WTC11 (cell line): ENCODE results near the gene DYRK3. TPM values are rescaled to one million over a fixed set of nuclear protein-coding genes. Genes with fewer than 3 reads are reported as not detected.

Source experiments
- ATAC-seq: fragments of 200-7000 bp; cut with Tn5 transposase; 2 replicates; pipeline ENCODE4 v1.10.0; 2021; ENCODE audit warnings: mild to moderate bottlenecking, moderate library complexity
- CTCF ChIA-PET: fragments of 300-600 bp; sonication (Branson Sonifier 250); formaldehyde crosslinking; loops from one replicate; lab custom pipeline; 2021; ENCODE audit warnings: antibody characterized with exemption; lab: Charles Lee
- POLR2A ChIA-PET: fragments of 350-600 bp; sonication (Branson Sonifier 250); formaldehyde crosslinking; loops from one replicate; lab custom pipeline; 2021; ENCODE audit warnings: antibody characterized with exemption; lab: Charles Lee
- DNase-seq: peaks from one replicate; pipeline ENCODE4 v3.0.0; 2021; ENCODE audit warnings: low spot score
- H3K27ac Mint-ChIP-seq: 2 replicates; pipeline ENCODE4 v1.8.0; 2021; ENCODE audit warnings: mixed read lengths
- H3K27me3 Mint-ChIP-seq: 2 replicates; pipeline ENCODE4 v1.8.0; 2021; ENCODE audit warnings: low read depth, mild to moderate bottlenecking, moderate library complexity, mixed read lengths
- H3K36me3 Mint-ChIP-seq: 2 replicates; pipeline ENCODE4 v1.8.0; 2021; ENCODE audit warnings: mixed read lengths
- H3K4me1 Mint-ChIP-seq: 2 replicates; pipeline ENCODE4 v1.8.0; 2022; ENCODE audit warnings: mixed read lengths
- H3K4me3 Mint-ChIP-seq: 2 replicates; pipeline ENCODE4 v1.8.0; 2021; ENCODE audit warnings: mild to moderate bottlenecking, moderate library complexity, mixed read lengths
- H3K9me3 Mint-ChIP-seq: 2 replicates; pipeline ENCODE4 v1.8.0; 2021; ENCODE audit warnings: mixed read lengths
- AFF4 ChIP-seq: sonication (generic); formaldehyde crosslinking; IDR thresholded peaks from 2 replicates; pipeline ENCODE4 v1.8.1; 2023; ENCODE audit warnings: mild to moderate bottlenecking, missing genetic modification reagents, borderline replicate concordance
- ATF2 ChIP-seq: sonication (generic); formaldehyde crosslinking; IDR thresholded peaks from 2 replicates; pipeline ENCODE4 v1.8.1; 2022; ENCODE audit warnings: low read depth, missing genetic modification reagents, borderline replicate concordance
- ATF3 ChIP-seq: sonication (generic); formaldehyde crosslinking; conservative IDR thresholded peaks from 2 replicates; pipeline ENCODE4 v1.8.1; 2022; ENCODE audit warnings: mild to moderate bottlenecking, missing genetic modification reagents
- ATF6 ChIP-seq: sonication (generic); formaldehyde crosslinking; IDR thresholded peaks from 2 replicates; pipeline ENCODE4 v1.8.1; 2023; ENCODE audit warnings: mild to moderate bottlenecking, missing genetic modification reagents
- CBFB ChIP-seq: sonication (generic); formaldehyde crosslinking; IDR thresholded peaks from 2 replicates; pipeline ENCODE4 v1.8.1; 2022; ENCODE audit warnings: mild to moderate bottlenecking, low read depth, missing genetic modification reagents
- ESRRA ChIP-seq: sonication (generic); formaldehyde crosslinking; IDR thresholded peaks from 2 replicates; pipeline ENCODE4 v1.8.1; 2022; ENCODE audit warnings: mild to moderate bottlenecking, missing genetic modification reagents, borderline replicate concordance
- FOXJ3 ChIP-seq: sonication (generic); formaldehyde crosslinking; IDR thresholded peaks from 2 replicates; pipeline ENCODE4 v1.9.0; 2021; ENCODE audit warnings: missing genetic modification reagents, mild to moderate bottlenecking, borderline replicate concordance
- FOXP1 ChIP-seq: sonication (generic); formaldehyde crosslinking; IDR thresholded peaks from 2 replicates; pipeline ENCODE4 v1.8.0; 2022; ENCODE audit warnings: missing genetic modification reagents, mild to moderate bottlenecking, moderate library complexity, borderline replicate concordance
- FOXP4 ChIP-seq: sonication (generic); formaldehyde crosslinking; IDR thresholded peaks from 2 replicates; pipeline ENCODE4 v1.8.0; 2022; ENCODE audit warnings: mild to moderate bottlenecking, missing genetic modification reagents
- HMGA2 ChIP-seq: fragments of 250-450 bp; sonication (Bioruptor Pico); IDR thresholded peaks from 2 replicates; pipeline ENCODE4 v1.4.0; 2021; ENCODE audit warnings: mild to moderate bottlenecking, moderate library complexity
- JAZF1 ChIP-seq: fragments of 250-450 bp; sonication (Bioruptor Pico); IDR thresholded peaks from 2 replicates; pipeline ENCODE4 v1.9.0; 2021; ENCODE audit warnings: moderate library complexity, mild to moderate bottlenecking, inconsistent platforms
- TEAD4 ChIP-seq: sonication (generic); formaldehyde crosslinking; IDR thresholded peaks from 2 replicates; pipeline ENCODE4 v1.8.0; 2022; ENCODE audit warnings: mild to moderate bottlenecking, missing genetic modification reagents
- USF2 ChIP-seq: sonication (generic); formaldehyde crosslinking; IDR thresholded peaks from 2 replicates; pipeline ENCODE4 v1.8.1; 2023; ENCODE audit warnings: mild to moderate bottlenecking, missing genetic modification reagents, moderate library complexity
- ZNF138 ChIP-seq: sonication (generic); formaldehyde crosslinking; conservative IDR thresholded peaks from 2 replicates; pipeline ENCODE4 v1.8.1; 2022; ENCODE audit warnings: mild to moderate bottlenecking, moderate library complexity, missing genetic modification reagents
- ZNF532 ChIP-seq: fragments of 250-450 bp; sonication (Bioruptor Pico); IDR thresholded peaks from 2 replicates; pipeline ENCODE4 v1.9.0; 2021; ENCODE audit warnings: mild to moderate bottlenecking, borderline replicate concordance
- total RNA-seq: library from RNA; stranded (reverse); gene quantifications from 3 replicates; pipeline ENCODE4 v1.2.3, GENCODE V29; 2021

Gene DYRK3
- total RNA-seq, 1 experiment from 2014 or later: 7.8 TPM

GRCh38 chr1:206647224-206647623 is 11.9 kb downstream of the DYRK3 start:
- ChIA-PET CTCF (interaction anchor here (3.3 to 5.0 kb wide), 3 partner anchors 12 to 16 kb away, joined by 16 to 28 read pairs (median 18); partner anchors contain the start of gene DYRK3), POLR2A (no interaction called here)
- H3K4me1 Mint-ChIP-seq: peaks cover 13% of the 10 kb centered on the region
- H3K4me3 Mint-ChIP-seq: no peak overlapping the region
- TF ChIP-seq FOXP4 (CRISPR knock-in tag): no peak
- TF ChIP-seq CBFB (CRISPR knock-in tag): no peak
- ATAC-seq: no peak
- no peaks in the 10 kb centered on the region for H3K9me3 Mint-ChIP-seq
- H3K36me3 Mint-ChIP-seq: peaks cover 13% of the 10 kb centered on the region
- H3K27me3 Mint-ChIP-seq: no peaks in the 10 kb centered on the region
- DNase-seq: no peak
- H3K27ac Mint-ChIP-seq: no peak overlapping the region

- Mint-ChIP-seq H3K4me3 (no peak overlapping the region), H3K9me3 (no peaks in the 10 kb centered on the region), H3K36me3 (peaks cover 13% of the 10 kb centered on the region), H3K27ac (no peak overlapping the region), H3K27me3 (no peaks in the 10 kb centered on the region), H3K4me1 (peaks cover 13% of the 10 kb centered on the region)
- ChIA-PET POLR2A (no interaction called here), CTCF (interaction anchor here (1.2 to 5.0 kb wide), 6 partner anchors 10 to 37 kb away, joined by 3 to 28 read pairs (median 17); partner anchors contain the start of genes DYRK3 and EIF2D)
- TF ChIP-seq FOXP1 (CRISPR knock-in tag) (no peak), TEAD4 (CRISPR knock-in tag) (no peak), ATF3 (CRISPR knock-in tag) (no peak), HMGA2 (CRISPR knock-in tag) (no peak), ATF2 (CRISPR knock-in tag) (no peak), CBFB (CRISPR knock-in tag) (no peak), ZNF138 (no peak), USF2 (CRISPR knock-in tag) (no peak), FOXJ3 (CRISPR knock-in tag) (no peak), AFF4 (no peak), JAZF1 (no peak)
- ATAC-seq: no peak
- no peak for DNase-seq
Observed at GRCh38 chr1:206649261-206649921, 14.1 kb downstream of the DYRK3 start.

GRCh38 chr1:206651014-206651413 is 15.7 kb downstream of the DYRK3 start:
- H3K4me1 Mint-ChIP-seq: peaks cover 13% of the 10 kb centered on the region
- no peak overlapping the region for H3K27ac Mint-ChIP-seq
- CTCF ChIA-PET: interaction anchor here (1.3 to 5.0 kb wide), 3 partner anchors 17 to 39 kb away, joined by 3 to 18 read pairs (median 18); partner anchors contain the start of genes DYRK3 and EIF2D
- DNase-seq: no peak
- no peak overlapping the region for H3K4me3 Mint-ChIP-seq
- no peaks in the 10 kb centered on the region for H3K27me3 Mint-ChIP-seq
- POLR2A ChIA-PET: no interaction called here
- H3K36me3 Mint-ChIP-seq: peaks cover 13% of the 10 kb centered on the region
- no peaks in the 10 kb centered on the region for H3K9me3 Mint-ChIP-seq
- ATAC-seq: no peak
- no peak for TF ChIP-seq ATF6 (CRISPR knock-in tag)
- no peak for TF ChIP-seq ZNF532 (CRISPR knock-in tag)
- no peak for TF ChIP-seq ESRRA (CRISPR knock-in tag)
